Tibial nerve (tissue), 4 donors: ENCODE results near the gene SLIT3. TPM values are rescaled to one million over a fixed set of nuclear protein-coding genes. Genes with fewer than 3 reads are reported as not detected.

Source experiments
- DNase-seq, 2 donors: peaks; one replicate each; pipeline ENCODE4 v3.0.0-alpha.2; 2019; ENCODE audit warnings: low spot score in 2 of 2
- H3K27ac ChIP-seq, 4 donors: fragments of 200-600 bp; sonication (generic) in 3 of 4; one replicate each; pipeline ENCODE4 v1.5.1; 2017 to 2019; ENCODE audit warnings: mild to moderate bottlenecking in 1 of 4
- H3K27me3 ChIP-seq, 2 donors: fragments of 200-600 bp; sonication (generic) in 1 of 2; one replicate each; pipeline versions ENCODE4 v1.5.1 to v1.6.0; 2017 to 2019
- H3K36me3 ChIP-seq, 3 donors: fragments of 200-600 bp; sonication (generic); one replicate each; pipeline ENCODE4 v1.5.1; 2018 to 2019
- H3K4me1 ChIP-seq, 4 donors: fragments of 200-600 bp; sonication (generic) in 3 of 4; one replicate each; pipeline ENCODE4 v1.5.1; 2017 to 2019
- H3K4me3 ChIP-seq, 4 donors: fragments of 200-600 bp; sonication (generic) in 3 of 4; one replicate each; pipeline ENCODE4 v1.5.1; 2017 to 2019; ENCODE audit warnings: mild to moderate bottlenecking in 1 of 4, moderate library complexity in 1 of 4
- H3K9me3 ChIP-seq, 4 donors: fragments of 200-600 bp; sonication (generic) in 3 of 4; one replicate each; pipeline ENCODE4 v1.5.1; 2017 to 2019
- CTCF ChIP-seq, 5 experiments: fragments of 200-600 bp in 3 of 5; fragments of 450-650 bp in 2 of 5; sonication (generic) in 3 of 5; IDR thresholded peaks; one replicate each; pipeline ENCODE4 v1.5.1; 2016 to 2019; ENCODE audit warnings: antibody characterized with exemption in 5 of 5, mild to moderate bottlenecking in 3 of 5, moderate library complexity in 2 of 5
- EP300 ChIP-seq, 2 donors: sonication (generic); formaldehyde crosslinking; IDR thresholded peaks; one replicate each; pipeline ENCODE4 v1.6.1; 2017; ENCODE audit warnings: antibody characterized with exemption in 2 of 2, mild to moderate bottlenecking in 1 of 2
- POLR2A ChIP-seq, 2 donors: fragments of 450-650 bp; IDR thresholded peaks; one replicate each; pipeline ENCODE4 v1.6.1; 2017; ENCODE audit warnings: antibody characterized with exemption in 2 of 2, mild to moderate bottlenecking in 2 of 2, moderate library complexity in 2 of 2
- WGBS, 2 donors: methylation state at CpG; one replicate each; pipeline ENCODE4 v1.1.5; 2018; 5-methylcytosine and 5-hydroxymethylcytosine counted together
- total RNA-seq, 4 donors: library from RNA; depleted of rRNA; stranded (reverse); fragments of >200 nt; gene quantifications; one replicate each; pipeline ENCODE4 v1.1.0, GENCODE V29; 2016

Gene SLIT3
- total RNA-seq, 4 donors from 2014 or later = 16.6 to 39.0 (median 20.2) TPM

- WGBS, 2 donors = 91 to 96% methylated on average over 3 of the region's 3 CpGs
- Histone ChIP-seq H3K36me3 (no peaks in the 10 kb centered on the region), H3K27ac (no peak overlapping the region), H3K27me3 (no peaks in the 10 kb centered on the region), H3K9me3 (no peaks in the 10 kb centered on the region), H3K4me1 (no peaks in the 10 kb centered on the region), H3K4me3 (no peak overlapping the region)
- DNase-seq = no peak
- no peak for TF ChIP-seq EP300 (IDR thresholded peaks at IDR 0.05)
- TF ChIP-seq CTCF (IDR thresholded peaks at IDR 0.05) = no peak
- TF ChIP-seq POLR2A (IDR thresholded peaks at IDR 0.05) = no peak
Observed at GRCh38 chr5:169253071-169253470, 47.9 kb downstream of the SLIT3 start.

- Histone ChIP-seq H3K4me3 (no peak overlapping the region), H3K27me3 (no peaks in the 10 kb centered on the region), H3K9me3 (no peaks in the 10 kb centered on the region), H3K36me3 (no peaks in the 10 kb centered on the region), H3K27ac (no peak overlapping the region), H3K4me1 (no peaks in the 10 kb centered on the region)
- 78 to 86% methylated on average over 8 of the region's 8 CpGs for WGBS, 2 donors
- no peak for DNase-seq
- no peak for TF ChIP-seq EP300 (IDR thresholded peaks at IDR 0.05)
- TF ChIP-seq POLR2A (IDR thresholded peaks at IDR 0.05) = no peak
- TF ChIP-seq CTCF (IDR thresholded peaks at IDR 0.05) = no peak
Observed at GRCh38 chr5:169251333-169252084, 49.4 kb downstream of the SLIT3 start.

GRCh38 chr5:169250887-169251286 is 50.1 kb downstream of the SLIT3 start:
- Histone ChIP-seq H3K27me3 (no peaks in the 10 kb centered on the region), H3K4me3 (no peak overlapping the region), H3K4me1 (no peaks in the 10 kb centered on the region), H3K36me3 (no peaks in the 10 kb centered on the region), H3K9me3 (no peaks in the 10 kb centered on the region), H3K27ac (no peak overlapping the region)
- no peak for DNase-seq
- TF ChIP-seq EP300 (IDR thresholded peaks at IDR 0.05) = no peak
- TF ChIP-seq POLR2A (IDR thresholded peaks at IDR 0.05) = no peak
- TF ChIP-seq CTCF (IDR thresholded peaks at IDR 0.05) = no peak
- 88 to 96% methylated on average over 4 of the region's 4 CpGs for WGBS, 2 donors

GRCh38 chr5:169248996-169249395 is 51.9 kb downstream of the SLIT3 start:
- Histone ChIP-seq H3K4me3 (no peak overlapping the region), H3K27me3 (no peaks in the 10 kb centered on the region), H3K36me3 (no peaks in the 10 kb centered on the region), H3K9me3 (no peaks in the 10 kb centered on the region), H3K4me1 (no peaks in the 10 kb centered on the region), H3K27ac (no peak overlapping the region)
- TF ChIP-seq EP300 (IDR thresholded peaks at IDR 0.05) = no peak
- no peak for TF ChIP-seq CTCF (IDR thresholded peaks at IDR 0.05)
- TF ChIP-seq POLR2A (IDR thresholded peaks at IDR 0.05) = no peak
- no peak for DNase-seq
- WGBS, 2 donors = 30 to 37% methylated on average over 1 of the region's 1 CpG

- DNase-seq = no peak
- H3K9me3 ChIP-seq = no peaks in the 10 kb centered on the region
- no peaks in the 10 kb centered on the region for H3K4me1 ChIP-seq
- no peaks in the 10 kb centered on the region for H3K27me3 ChIP-seq
- WGBS, 2 donors = 17 to 31% methylated on average over 3 of the region's 3 CpGs
- no peak overlapping the region for H3K4me3 ChIP-seq
- no peak overlapping the region for H3K27ac ChIP-seq
- TF ChIP-seq CTCF (IDR thresholded peaks at IDR 0.05) (no peak), POLR2A (IDR thresholded peaks at IDR 0.05) (no peak), EP300 (IDR thresholded peaks at IDR 0.05) (no peak)
- no peaks in the 10 kb centered on the region for H3K36me3 ChIP-seq
Observed at GRCh38 chr5:169248550-169248949, 52.4 kb downstream of the SLIT3 start.
